HepG2 (cell line): Measurements from ENCODE around the gene NT5DC4. TPM values are rescaled to one million over a fixed set of nuclear protein-coding genes. Genes with fewer than 3 reads are reported as not detected.
A peak's percentile ranks its signal among the peaks of the same experiment; 100 is the strongest.

Experiments
- ARID4A ChIP-seq: sonication (generic); formaldehyde crosslinking; IDR thresholded peaks from 2 replicates; pipeline ENCODE4 v1.5.0; 2020; ENCODE audit warnings: mild to moderate bottlenecking, missing genetic modification reagents, borderline replicate concordance
- IKZF1 ChIP-seq: fragments of 450-650 bp; IDR thresholded peaks from 2 replicates; pipeline ENCODE4 v1.7.1; 2016
- NAIF1 ChIP-seq: sonication (generic); formaldehyde crosslinking; IDR thresholded peaks from 2 replicates; pipeline ENCODE4 v1.5.0; 2020; ENCODE audit warnings: mild to moderate bottlenecking, missing genetic modification reagents, borderline replicate concordance
- PHF20 ChIP-seq: sonication (generic); formaldehyde crosslinking; IDR thresholded peaks from 2 replicates; pipeline ENCODE4 v1.5.0; 2020; ENCODE audit warnings: mild to moderate bottlenecking, missing genetic modification reagents
- PHF8 ChIP-seq: sonication (generic); formaldehyde crosslinking; IDR thresholded peaks from 2 replicates; pipeline ENCODE4 v1.5.0; 2020; ENCODE audit warnings: missing genetic modification reagents
- PITX1 ChIP-seq: sonication (generic); formaldehyde crosslinking; IDR thresholded peaks from 2 replicates; pipeline ENCODE4 v1.5.1; 2020; ENCODE audit warnings: mild to moderate bottlenecking, missing genetic modification reagents
- SNAPC5 ChIP-seq: sonication (generic); formaldehyde crosslinking; IDR thresholded peaks from 2 replicates; pipeline ENCODE4 v1.8.1; 2023; ENCODE audit warnings: mild to moderate bottlenecking, missing genetic modification reagents, borderline replicate concordance
- ZNF33B ChIP-seq: sonication (generic); formaldehyde crosslinking; IDR thresholded peaks from 2 replicates; pipeline ENCODE4 v1.5.1; 2020; ENCODE audit warnings: mild to moderate bottlenecking, missing genetic modification reagents
- ZNF574 ChIP-seq: sonication (generic); formaldehyde crosslinking; IDR thresholded peaks from 2 replicates; pipeline ENCODE4 v1.4.0; 2020; ENCODE audit warnings: missing genetic modification reagents
- ZNF691 ChIP-seq: sonication (generic); formaldehyde crosslinking; IDR thresholded peaks from 2 replicates; pipeline ENCODE4 v1.4.0; 2020; ENCODE audit warnings: missing genetic modification reagents, low read depth, mild to moderate bottlenecking, borderline replicate concordance
- ZNF792 ChIP-seq: IDR thresholded peaks from 2 replicates; pipeline ENCODE4 v1.6.1; 2016
- polyA plus RNA-seq, 8 experiments: library from polyadenylated mRNA; depleted of rRNA in 3 of 8; stranded (reverse) in 7 of 8; unstranded in 1 of 8; fragments of >200 nt; fragmentation: Illumina TruSeq in 4 of 8; extraction: Trizol in 4 of 8; gene quantifications; 2 replicates each; pipeline versions ENCODE4 v1.2.1 to v1.2.3, GENCODE V29; 2011 to 2016; ENCODE audit warnings: low read depth in 4 of 8, missing spikeins in 1 of 8, mixed read lengths in 1 of 8; ENCODE audit not compliant: insufficient read depth in 1 of 8
- total RNA-seq, 5 experiments: library from RNA; depleted of rRNA; stranded (reverse); fragments of >200 nt; fragmentation: Illumina TruSeq; extraction: Trizol; gene quantifications; 2 replicates each; pipeline ENCODE4 v1.2.3, GENCODE V29; 2016; ENCODE audit warnings: low read depth in 1 of 5
- TF ChIP-seq, protein P1 (sequence below): sonication (generic); formaldehyde crosslinking; IDR thresholded peaks from 2 replicates; pipeline ENCODE4 v1.8.1; 2022; ENCODE audit warnings: low read depth, mild to moderate bottlenecking, missing genetic modification reagents
- TF ChIP-seq, protein P2 (sequence below): IDR thresholded peaks from 2 replicates; pipeline ENCODE4 v1.6.1; 2018; ENCODE audit warnings: missing genetic modification reagents
- TF ChIP-seq, protein P3 (sequence below): sonication (generic); formaldehyde crosslinking; IDR thresholded peaks from 2 replicates; pipeline ENCODE4 v1.5.0; 2020; ENCODE audit warnings: missing genetic modification reagents

NT5DC4 gene
- total and polyA plus RNA-seq, 2 of the 13 experiments (the other 11 are each of a cell fraction or from before 2014, with no cell fraction given) = 0.04 to 4.2 TPM

DNA sequence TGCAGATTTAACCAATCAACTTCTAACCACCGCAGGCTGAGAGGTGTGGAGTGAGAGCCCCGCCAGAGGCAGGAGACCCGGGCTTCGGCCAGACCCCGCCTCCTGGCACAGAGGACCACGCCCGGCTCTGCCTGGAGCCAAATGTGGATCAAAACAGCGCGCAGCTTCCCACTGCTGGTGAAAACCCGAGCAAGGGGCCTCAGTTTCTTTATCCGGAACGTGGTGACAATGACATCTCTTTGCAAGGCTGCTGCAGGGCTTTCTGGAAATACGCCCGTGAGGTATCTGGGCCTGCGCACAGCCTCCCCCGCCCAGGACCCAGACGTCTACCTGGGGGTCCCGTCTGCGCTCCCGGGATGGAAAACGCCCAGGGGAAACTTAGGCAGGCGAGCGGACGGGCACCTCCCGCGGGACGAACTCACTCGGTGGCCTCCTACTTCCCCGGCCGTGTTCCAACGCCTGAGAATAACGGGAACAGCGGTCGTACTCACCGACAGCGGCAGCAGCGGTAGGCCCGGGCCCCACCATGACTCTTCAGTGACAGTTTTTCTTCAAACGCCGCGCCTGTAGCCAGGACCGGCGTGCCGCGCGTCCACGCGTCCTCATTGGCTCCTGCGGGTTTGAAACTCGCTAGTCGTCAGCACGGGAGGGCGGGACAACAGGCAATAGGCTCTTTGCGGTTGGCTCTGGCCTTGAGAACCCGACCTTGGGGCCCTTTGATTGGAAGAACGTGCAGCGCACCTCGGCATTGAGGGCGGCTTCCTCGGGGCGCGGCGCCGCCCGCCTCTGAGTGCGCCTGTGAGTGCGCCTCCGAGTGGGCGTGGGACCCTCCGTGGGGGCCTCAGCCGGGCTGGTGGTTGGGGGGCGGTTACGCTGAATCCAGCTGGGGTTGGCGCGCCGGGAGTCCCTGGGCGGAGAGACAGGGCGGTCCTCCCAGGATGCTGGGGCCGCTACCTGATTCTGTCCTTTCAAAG is 43.5 kb downstream of the NT5DC4 start, which contains the start of gene CKAP2L (continued):
- TF ChIP-seq SNAPC5 (CRISPR knock-in tag) (peak; percentile 95), ZNF33B (CRISPR knock-in tag) (no peak), PITX1 (peak; percentile 62; the same call in 1 of the 2 replicates), ZNF792 (no peak), ZNF691 (CRISPR knock-in tag) (no peak), ZNF574 (peak; percentile 82), IKZF1 (no peak), NAIF1 (CRISPR knock-in tag) (no peak; the same call in 1 of the 2 replicates), PHF8 (CRISPR knock-in tag) (peak; percentile 91), PHF20 (CRISPR knock-in tag) (peak; percentile 60), ARID4A (CRISPR knock-in tag) (peak; percentile 100)
- TF ChIP-seq, protein P1, sequence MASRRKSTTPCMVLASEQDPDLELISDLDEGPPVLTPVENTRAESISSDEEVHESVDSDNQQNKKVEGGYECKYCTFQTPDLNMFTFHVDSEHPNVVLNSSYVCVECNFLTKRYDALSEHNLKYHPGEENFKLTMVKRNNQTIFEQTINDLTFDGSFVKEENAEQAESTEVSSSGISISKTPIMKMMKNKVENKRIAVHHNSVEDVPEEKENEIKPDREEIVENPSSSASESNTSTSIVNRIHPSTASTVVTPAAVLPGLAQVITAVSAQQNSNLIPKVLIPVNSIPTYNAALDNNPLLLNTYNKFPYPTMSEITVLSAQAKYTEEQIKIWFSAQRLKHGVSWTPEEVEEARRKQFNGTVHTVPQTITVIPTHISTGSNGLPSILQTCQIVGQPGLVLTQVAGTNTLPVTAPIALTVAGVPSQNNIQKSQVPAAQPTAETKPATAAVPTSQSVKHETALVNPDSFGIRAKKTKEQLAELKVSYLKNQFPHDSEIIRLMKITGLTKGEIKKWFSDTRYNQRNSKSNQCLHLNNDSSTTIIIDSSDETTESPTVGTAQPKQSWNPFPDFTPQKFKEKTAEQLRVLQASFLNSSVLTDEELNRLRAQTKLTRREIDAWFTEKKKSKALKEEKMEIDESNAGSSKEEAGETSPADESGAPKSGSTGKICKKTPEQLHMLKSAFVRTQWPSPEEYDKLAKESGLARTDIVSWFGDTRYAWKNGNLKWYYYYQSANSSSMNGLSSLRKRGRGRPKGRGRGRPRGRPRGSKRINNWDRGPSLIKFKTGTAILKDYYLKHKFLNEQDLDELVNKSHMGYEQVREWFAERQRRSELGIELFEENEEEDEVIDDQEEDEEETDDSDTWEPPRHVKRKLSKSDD (CRISPR knock-in tag) = peak; percentile 95
- TF ChIP-seq, protein P2, sequence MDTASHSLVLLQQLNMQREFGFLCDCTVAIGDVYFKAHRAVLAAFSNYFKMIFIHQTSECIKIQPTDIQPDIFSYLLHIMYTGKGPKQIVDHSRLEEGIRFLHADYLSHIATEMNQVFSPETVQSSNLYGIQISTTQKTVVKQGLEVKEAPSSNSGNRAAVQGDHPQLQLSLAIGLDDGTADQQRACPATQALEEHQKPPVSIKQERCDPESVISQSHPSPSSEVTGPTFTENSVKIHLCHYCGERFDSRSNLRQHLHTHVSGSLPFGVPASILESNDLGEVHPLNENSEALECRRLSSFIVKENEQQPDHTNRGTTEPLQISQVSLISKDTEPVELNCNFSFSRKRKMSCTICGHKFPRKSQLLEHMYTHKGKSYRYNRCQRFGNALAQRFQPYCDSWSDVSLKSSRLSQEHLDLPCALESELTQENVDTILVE (CRISPR knock-in tag) = no peak
- TF ChIP-seq, protein P3, sequence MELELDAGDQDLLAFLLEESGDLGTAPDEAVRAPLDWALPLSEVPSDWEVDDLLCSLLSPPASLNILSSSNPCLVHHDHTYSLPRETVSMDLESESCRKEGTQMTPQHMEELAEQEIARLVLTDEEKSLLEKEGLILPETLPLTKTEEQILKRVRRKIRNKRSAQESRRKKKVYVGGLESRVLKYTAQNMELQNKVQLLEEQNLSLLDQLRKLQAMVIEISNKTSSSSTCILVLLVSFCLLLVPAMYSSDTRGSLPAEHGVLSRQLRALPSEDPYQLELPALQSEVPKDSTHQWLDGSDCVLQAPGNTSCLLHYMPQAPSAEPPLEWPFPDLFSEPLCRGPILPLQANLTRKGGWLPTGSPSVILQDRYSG (CRISPR knock-in tag) = peak; percentile 60; the same call in 1 of the 2 replicates
